Osteocyte (in vitro differentiated cells): ENCODE measurements around the gene PDE10A. TPM values are rescaled to one million over a fixed set of nuclear protein-coding genes. Genes with fewer than 3 reads are reported as not detected.

ENCODE experiments used
- DNase-seq: peaks from one replicate; pipeline ENCODE4 v3.0.0; 2021; ENCODE audit warnings: mixed read lengths; ENCODE audit not compliant: unreplicated experiment; ENCODE audit errors: extremely low spot score
- H3K27ac Mint-ChIP-seq: one replicate; pipeline ENCODE4 v1.8.0; 2021; ENCODE audit warnings: mild to moderate bottlenecking, mixed read lengths; ENCODE audit not compliant: unreplicated experiment
- H3K27me3 Mint-ChIP-seq: one replicate; pipeline ENCODE4 v1.8.0; 2021; ENCODE audit warnings: mixed read lengths; ENCODE audit not compliant: unreplicated experiment
- H3K36me3 Mint-ChIP-seq: one replicate; pipeline ENCODE4 v1.8.0; 2021; ENCODE audit warnings: mixed read lengths; ENCODE audit not compliant: unreplicated experiment
- H3K4me1 Mint-ChIP-seq: one replicate; pipeline ENCODE4 v1.8.0; 2021; ENCODE audit warnings: mixed read lengths; ENCODE audit not compliant: unreplicated experiment
- H3K4me3 Mint-ChIP-seq: one replicate; pipeline ENCODE4 v1.8.0; 2021; ENCODE audit warnings: mild to moderate bottlenecking, moderate library complexity, mixed read lengths; ENCODE audit not compliant: unreplicated experiment
- H3K9me3 Mint-ChIP-seq: one replicate; pipeline ENCODE4 v1.8.0; 2021; ENCODE audit warnings: mixed read lengths; ENCODE audit not compliant: unreplicated experiment
- CTCF ChIP-seq: fragments of 200-600 bp; sonication (generic); IDR thresholded peaks from 2 replicates; pipeline ENCODE4 v1.5.0; 2021; ENCODE audit warnings: antibody characterized with exemption, mild to moderate bottlenecking, moderate library complexity
- total RNA-seq: library from RNA; stranded (reverse); gene quantifications from 2 replicates; pipeline ENCODE4 v1.2.1, GENCODE V29; 2021

The PDE10A gene
- total RNA-seq, 1 donor from 2014 or later = 9.8 TPM

GRCh38 chr6:165704045-165704748, 41.2 kb upstream of the PDE10A start:
- Mint-ChIP-seq H3K27me3 (no peaks in the 10 kb centered on the region), H3K27ac (no peak overlapping the region), H3K4me1 (peaks cover 13% of the 10 kb centered on the region), H3K36me3 (no peaks in the 10 kb centered on the region), H3K9me3 (peaks cover 7% of the 10 kb centered on the region), H3K4me3 (no peak overlapping the region)
- DNase-seq = no peak
- TF ChIP-seq CTCF = no peak

- no peak overlapping the region for H3K4me3 Mint-ChIP-seq
- H3K9me3 Mint-ChIP-seq = peaks cover 17% of the 10 kb centered on the region
- no peaks in the 10 kb centered on the region for H3K27me3 Mint-ChIP-seq
- peaks cover 13% of the 10 kb centered on the region for H3K4me1 Mint-ChIP-seq
- H3K27ac Mint-ChIP-seq = no peak overlapping the region
- H3K36me3 Mint-ChIP-seq = no peaks in the 10 kb centered on the region
- no peak for DNase-seq
- no peak for TF ChIP-seq CTCF
These were observed 39.6 kb upstream of the PDE10A start for GRCh38 chr6:165702669-165703068.

- no peak for DNase-seq
- H3K4me1 Mint-ChIP-seq = peaks cover 16% of the 10 kb centered on the region
- H3K27ac Mint-ChIP-seq = no peak overlapping the region
- H3K36me3 Mint-ChIP-seq = no peaks in the 10 kb centered on the region
- peaks cover 26% of the 10 kb centered on the region for H3K9me3 Mint-ChIP-seq
- no peak overlapping the region for H3K4me3 Mint-ChIP-seq
- H3K27me3 Mint-ChIP-seq = no peaks in the 10 kb centered on the region
- TF ChIP-seq CTCF = no peak
These were observed 38.7 kb upstream of the PDE10A start for GRCh38 chr6:165701564-165702354.

GRCh38 chr6:165701005-165701404, 38.0 kb upstream of the PDE10A start:
- Mint-ChIP-seq H3K9me3 (peaks cover 31% of the 10 kb centered on the region), H3K36me3 (no peaks in the 10 kb centered on the region), H3K27ac (no peak overlapping the region), H3K4me1 (peaks cover 19% of the 10 kb centered on the region), H3K4me3 (no peak overlapping the region), H3K27me3 (no peaks in the 10 kb centered on the region)
- no peak for DNase-seq
- TF ChIP-seq CTCF = no peak

- H3K36me3 Mint-ChIP-seq = no peaks in the 10 kb centered on the region
- H3K4me1 Mint-ChIP-seq = peaks cover 23% of the 10 kb centered on the region
- no peak overlapping the region for H3K4me3 Mint-ChIP-seq
- no peak for DNase-seq
- peaks cover 31% of the 10 kb centered on the region for H3K9me3 Mint-ChIP-seq
- TF ChIP-seq CTCF = no peak
- no peak overlapping the region for H3K27ac Mint-ChIP-seq
- H3K27me3 Mint-ChIP-seq = no peaks in the 10 kb centered on the region
These were observed 35.8 kb upstream of the PDE10A start for GRCh38 chr6:165698868-165699267.
